ENCODE data around the gene SPIC.

GRCh38 chr12:101498252-101498651 lies 23.1 kb downstream of the SPIC start:
- TF ChIP-seq CTCF (IDR thresholded peaks at IDR 0.05; ENCODE audit: low read depth, low read length), result no peak
- no peak for TF ChIP-seq EZH2phosphoT487 (IDR thresholded peaks at IDR 0.05; ENCODE audit: low read depth)

Measured in OCI-LY3 (cell line).